NCI-H1092 (cell line): Measurements from ENCODE around the gene GSTT2B.
A peak's percentile ranks its signal among the peaks of the same experiment; 100 is the strongest.
"Not testable (repeated sequence)": the region's sequence is repeated elsewhere in the genome, so short reads cannot be mapped to it uniquely, and the experiment has no call there.

Experiments used
- DNase-seq: peaks from one replicate; lab custom pipeline; 2025; lab: John Stamatoyannopoulos, UW

Gene GSTT2B

GRCh38 chr22:23984430-23984829 is 23.4 kb upstream of the GSTT2B start:
- peak; percentile 36 for DNase-seq

DNA sequence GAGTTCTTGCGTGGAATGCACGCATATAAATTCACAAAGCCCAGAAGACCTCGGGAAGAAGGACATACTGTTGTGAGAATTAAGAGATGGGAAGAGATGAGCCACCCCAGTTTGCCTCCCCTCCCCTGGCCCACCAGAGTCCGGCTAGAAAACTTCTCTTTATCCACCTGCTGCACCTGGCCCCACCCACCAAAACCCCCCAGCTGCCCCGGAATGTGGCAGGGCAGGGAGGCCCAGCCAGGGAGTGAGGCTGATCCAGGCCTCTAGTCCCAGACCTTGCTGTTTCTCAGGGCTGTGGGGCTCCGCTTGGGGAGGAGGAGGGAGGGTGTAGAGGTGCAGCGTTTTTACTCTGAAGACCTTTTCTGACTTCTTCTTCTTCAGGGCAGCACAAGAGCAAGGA is 19.6 kb upstream of the GSTT2B start:
- not testable (repeated sequence) for DNase-seq

GRCh38 chr22:23979557-23980240 is 18.7 kb upstream of the GSTT2B start, which contains the start of gene GSTT2:
TSS of gene GSTT2 (plus strand) at chr22:23980134.
- DNase-seq, result not testable (repeated sequence)

GRCh38 chr22:23977304-23977703 is 16.3 kb upstream of the GSTT2B start:
- not testable (repeated sequence) for DNase-seq

GRCh38 chr22:23974836-23975352 is 13.9 kb upstream of the GSTT2B start:
- not testable (repeated sequence) for DNase-seq

DNA sequence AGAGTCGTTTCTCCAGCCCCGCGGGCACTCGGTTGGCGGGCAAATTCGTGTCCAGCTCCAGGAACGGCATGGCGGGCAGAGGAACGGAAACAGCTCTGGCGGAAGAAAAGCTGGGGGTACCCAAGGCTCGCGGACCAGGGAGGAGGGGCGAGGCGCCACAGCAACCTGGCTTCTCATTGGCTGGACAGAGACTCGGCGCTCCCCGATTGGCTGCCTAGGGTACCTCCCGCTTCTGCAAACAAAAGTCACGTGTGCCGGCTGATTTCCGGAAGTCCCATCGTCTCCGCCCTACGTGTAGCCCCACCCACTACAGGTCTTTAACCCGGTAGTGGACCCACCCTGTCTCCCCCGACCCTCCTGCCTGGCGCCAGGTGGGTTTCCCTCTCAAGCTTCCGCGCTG is 13.3 kb upstream of the GSTT2B start, which contains the start of gene DDT:
Gene DDT, minus strand, starts transcription at position 97 of the 400 bp plus-strand sequence. Its CDS starts 27 bp downstream, at position 70.
- not testable (repeated sequence) for DNase-seq

DNA sequence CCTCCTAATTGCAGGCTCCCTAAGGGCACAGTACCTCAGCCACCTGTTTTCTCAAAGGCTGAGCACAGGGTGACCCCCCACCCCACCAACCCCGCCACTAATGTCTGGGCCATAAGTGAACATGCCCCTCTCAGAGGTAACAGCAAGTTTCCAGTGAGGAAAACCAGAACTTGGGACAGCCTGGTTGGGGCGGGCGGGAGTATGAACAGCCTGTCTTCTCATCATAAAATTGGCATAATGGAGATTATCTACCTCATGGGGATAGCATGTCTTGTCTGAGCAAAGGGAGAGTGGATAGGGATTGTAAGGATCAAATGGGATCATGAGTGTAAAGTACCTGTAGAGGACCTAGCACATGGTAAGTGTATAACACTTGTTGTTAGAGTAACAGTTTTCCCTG is 10.9 kb upstream of the GSTT2B start:
- DNase-seq, result not testable (repeated sequence)

GRCh38 chr22:23970816-23971486 is 10.0 kb upstream of the GSTT2B start:
- DNase-seq, result no peak

DNA sequence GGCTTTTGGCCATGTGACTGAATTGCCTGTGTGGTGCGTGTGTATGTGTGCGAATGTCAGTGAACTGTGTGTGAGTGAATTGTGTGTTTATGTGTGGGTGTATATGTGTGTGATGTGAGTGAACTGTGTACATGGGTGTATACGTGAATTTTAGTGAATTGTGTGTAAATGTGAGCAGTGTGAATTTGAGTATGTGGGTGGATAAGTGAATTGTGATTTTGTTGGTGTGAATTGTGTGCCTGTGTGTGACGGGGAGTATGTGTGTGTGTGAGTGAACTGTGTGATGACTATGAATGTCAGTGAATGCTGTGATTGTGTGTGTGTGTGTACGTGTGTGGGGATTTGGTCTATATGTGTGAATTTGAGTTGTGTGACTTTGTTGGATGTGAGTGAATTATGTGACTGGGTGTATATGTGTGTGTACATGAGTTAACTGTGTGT is 9.2 kb upstream of the GSTT2B start:
- DNase-seq, result no peak

DNA sequence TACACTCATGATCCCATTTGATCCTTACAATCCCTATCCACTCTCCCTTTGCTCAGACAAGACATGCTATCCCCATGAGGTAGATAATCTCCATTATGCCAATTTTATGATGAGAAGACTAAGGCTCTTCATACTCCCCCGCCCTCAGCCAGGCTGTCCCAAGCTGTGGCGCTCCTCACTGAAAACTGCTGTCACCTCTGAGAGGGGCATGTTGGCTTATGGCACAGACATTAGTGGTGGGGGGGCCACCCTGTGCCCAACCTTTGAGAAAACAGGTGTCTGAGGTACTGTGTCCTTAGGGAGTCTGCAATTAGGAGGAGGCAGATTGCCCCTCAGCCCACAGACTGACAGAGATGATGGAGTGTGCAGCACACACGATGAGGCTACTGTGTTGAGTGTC is 8.1 kb upstream of the GSTT2B start:
- no peak for DNase-seq

DNA sequence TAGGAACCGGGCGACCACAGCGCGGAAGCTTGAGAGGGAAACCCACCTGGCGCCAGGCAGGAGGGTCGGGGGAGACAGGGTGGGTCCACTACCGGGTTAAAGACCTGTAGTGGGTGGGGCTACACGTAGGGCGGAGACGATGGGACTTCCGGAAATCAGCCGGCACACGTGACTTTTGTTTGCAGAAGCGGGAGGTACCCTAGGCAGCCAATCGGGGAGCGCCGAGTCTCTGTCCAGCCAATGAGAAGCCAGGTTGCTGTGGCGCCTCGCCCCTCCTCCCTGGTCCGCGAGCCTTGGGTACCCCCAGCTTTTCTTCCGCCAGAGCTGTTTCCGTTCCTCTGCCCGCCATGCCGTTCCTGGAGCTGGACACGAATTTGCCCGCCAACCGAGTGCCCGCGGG is 5.6 kb upstream of the GSTT2B start, which contains the start of gene DDTL:
Gene DDTL, plus strand, starts transcription at position 321 of the 400 bp plus-strand sequence. Its CDS starts 27 bp downstream, at position 348.
- DNase-seq, result not testable (repeated sequence)

DNA sequence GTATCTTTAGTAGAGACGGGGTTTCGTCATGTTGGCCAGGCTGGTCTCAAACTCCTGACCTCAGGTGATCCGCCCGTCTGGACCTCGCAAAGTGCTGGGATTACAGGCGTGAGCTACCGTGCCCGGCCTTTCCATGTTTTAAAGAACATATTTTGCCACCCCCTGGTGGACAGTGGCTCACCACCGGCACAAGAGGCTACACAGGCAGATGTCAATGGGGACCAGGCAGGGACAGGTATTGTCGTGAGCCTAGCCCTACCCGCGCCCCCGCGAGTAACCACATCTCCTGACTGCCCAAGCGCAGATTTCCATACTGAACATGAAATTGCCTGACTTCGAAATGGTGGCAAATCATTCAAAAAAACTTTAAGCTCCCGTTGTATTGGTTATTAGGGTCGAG is 5.1 kb upstream of the GSTT2B start:
- DNase-seq, result not testable (repeated sequence)

- DNase-seq, result peak; percentile 43
Measured at GRCh38 chr22:23956301-23956900, 4.6 kb downstream of the GSTT2B start.

DNA sequence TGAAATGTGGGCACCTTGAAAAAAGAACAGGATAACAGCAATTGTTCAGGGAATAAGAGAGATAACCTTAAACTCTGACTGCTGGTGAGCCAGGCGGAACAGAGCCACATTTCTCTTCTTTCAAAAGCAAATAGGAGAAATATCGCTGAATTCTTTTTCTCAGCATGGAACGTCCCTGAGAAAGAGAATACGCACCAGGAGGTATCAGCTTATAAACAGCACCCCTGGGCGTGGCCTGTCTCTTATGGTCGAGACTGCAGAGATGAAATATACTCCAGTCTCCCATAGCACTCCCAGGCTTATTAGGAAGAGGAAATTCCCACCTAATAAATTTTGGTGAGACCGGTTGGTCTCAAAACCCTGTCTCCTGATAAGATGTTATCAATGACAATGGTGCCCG is 5.1 kb downstream of the GSTT2B start:
- not testable (repeated sequence) for DNase-seq

GRCh38 chr22:23954991-23955305 is 6.0 kb downstream of the GSTT2B start:
- DNase-seq, result not testable (repeated sequence)

GRCh38 chr22:23954193-23954990 is 6.6 kb downstream of the GSTT2B start:
- DNase-seq, result not testable (repeated sequence)

DNA sequence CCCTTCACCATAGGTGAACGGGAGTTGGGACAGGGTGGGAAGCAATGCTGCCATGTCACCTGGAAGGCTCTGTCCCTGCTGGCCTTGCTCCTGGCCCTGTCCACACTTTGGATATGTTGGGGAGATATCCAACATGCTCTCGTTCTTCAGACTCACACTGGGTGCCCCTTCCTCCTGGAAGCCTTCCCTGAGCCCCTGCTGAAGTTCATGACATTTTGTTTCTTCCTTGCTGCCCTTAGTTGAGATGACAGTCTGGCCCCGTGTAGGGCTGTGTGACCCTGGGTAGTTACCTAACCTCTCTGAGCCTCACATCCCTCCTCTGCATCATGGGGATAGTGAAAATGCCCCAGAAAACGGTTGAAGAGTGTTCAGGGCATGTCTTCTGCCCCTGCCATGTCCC is 7.5 kb downstream of the GSTT2B start:
- DNase-seq, result not testable (repeated sequence)

DNA sequence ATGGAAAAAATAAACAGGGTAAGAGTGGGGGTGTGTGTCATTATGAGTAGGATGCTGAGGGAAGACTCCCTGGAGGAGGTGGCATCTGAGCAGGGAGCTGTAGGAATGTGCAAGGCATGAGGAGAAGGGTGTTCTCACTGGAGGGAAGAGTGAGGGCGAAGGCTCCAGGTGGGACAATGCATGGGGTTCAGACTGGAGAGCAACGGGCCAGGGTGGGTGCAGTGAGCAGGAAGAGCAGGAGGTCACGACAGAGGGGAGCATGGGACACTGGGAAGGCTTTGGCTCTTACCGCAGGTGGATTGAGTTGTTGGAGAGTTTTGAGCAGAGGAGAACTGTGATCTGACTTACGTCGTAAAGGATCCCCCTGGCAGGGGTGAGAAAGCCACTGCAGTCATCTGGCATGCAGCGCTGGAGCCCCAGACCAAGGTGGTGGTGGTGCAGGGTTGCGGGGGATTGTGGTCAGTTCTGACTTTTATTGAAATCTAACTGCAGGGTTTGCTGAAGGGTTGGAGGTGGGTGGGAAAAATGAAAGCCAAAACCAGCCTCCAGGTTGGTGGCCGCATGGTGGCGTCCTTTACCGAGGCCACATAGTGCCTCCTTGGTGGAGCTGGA is 8.1 kb downstream of the GSTT2B start:
- DNase-seq, result not testable (repeated sequence)

GRCh38 chr22:23951383-23951782 is 9.6 kb downstream of the GSTT2B start:
- not testable (repeated sequence) for DNase-seq

DNA sequence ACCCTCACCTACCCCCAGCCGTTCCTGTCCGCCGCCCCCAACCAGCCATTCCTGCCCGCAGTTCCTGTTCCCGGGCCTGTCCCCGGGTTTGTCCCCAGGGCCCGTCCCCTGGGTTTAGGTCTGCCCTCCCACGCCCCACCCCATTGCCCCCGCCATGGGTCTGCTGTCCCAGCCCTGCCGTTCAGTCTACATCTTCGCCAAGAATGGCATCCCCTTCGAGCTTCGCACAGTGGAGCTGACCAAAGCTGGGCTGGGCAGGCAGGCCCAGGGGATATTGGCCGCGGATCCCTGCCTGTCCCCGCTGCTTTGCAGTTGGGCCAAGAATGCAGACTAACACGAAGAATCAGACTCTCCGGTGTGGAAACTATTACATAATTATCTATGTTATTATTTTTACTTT is 11.2 kb downstream of the GSTT2B start:
- not testable (repeated sequence) for DNase-seq

DNA sequence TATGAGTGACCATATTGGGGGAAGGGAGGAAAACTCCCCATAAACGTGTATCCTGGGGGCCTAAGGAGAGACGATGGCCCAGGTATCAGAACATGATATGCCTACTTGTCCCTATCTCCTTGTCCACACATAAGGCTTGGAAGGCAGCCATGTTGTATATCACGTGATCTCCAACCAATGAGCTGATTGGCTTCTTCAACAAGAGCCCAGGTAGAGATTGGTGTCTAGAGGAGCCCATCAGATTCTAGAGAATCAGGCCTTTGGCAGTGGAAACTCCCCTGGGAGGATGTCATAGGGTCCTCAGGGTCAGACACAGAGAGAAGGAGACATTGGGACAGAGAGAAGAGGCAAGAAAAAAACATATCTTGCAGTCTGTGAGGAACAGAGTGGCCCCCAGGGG is 13.6 kb downstream of the GSTT2B start:
- not testable (repeated sequence) for DNase-seq
